ENCODE measurements around the gene MYH11.

MYH11 gene

DNA sequence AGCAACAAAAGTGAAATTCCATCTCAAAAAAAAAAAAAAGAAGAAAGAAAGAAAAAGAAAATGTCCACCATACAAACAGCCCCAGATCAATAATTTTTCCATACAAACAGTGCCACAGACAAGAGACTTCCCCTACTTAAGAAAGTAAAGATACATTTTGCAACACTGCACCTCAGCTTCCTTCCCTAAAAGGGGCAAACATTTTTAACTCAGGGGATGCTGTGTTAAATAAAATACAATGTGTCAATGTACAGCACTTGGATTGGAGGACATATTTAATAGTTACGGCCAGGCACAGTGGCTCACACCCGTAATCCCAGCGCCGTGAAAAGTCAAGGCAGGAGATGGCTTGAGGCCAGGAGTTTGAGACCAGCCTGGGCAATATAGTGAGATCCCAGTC is 22.3 kb downstream of the MYH11 start:
- H3K79me2 ChIP-seq: no peaks in the 10 kb centered on the region
- no peak overlapping the region for H2AFZ ChIP-seq
- H3K4me1 ChIP-seq: no peaks in the 10 kb centered on the region
- TF ChIP-seq, protein P1, sequence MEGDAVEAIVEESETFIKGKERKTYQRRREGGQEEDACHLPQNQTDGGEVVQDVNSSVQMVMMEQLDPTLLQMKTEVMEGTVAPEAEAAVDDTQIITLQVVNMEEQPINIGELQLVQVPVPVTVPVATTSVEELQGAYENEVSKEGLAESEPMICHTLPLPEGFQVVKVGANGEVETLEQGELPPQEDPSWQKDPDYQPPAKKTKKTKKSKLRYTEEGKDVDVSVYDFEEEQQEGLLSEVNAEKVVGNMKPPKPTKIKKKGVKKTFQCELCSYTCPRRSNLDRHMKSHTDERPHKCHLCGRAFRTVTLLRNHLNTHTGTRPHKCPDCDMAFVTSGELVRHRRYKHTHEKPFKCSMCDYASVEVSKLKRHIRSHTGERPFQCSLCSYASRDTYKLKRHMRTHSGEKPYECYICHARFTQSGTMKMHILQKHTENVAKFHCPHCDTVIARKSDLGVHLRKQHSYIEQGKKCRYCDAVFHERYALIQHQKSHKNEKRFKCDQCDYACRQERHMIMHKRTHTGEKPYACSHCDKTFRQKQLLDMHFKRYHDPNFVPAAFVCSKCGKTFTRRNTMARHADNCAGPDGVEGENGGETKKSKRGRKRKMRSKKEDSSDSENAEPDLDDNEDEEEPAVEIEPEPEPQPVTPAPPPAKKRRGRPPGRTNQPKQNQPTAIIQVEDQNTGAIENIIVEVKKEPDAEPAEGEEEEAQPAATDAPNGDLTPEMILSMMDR (IDR thresholded peaks at IDR 0.05): no peak
- H3K36me3 ChIP-seq (ENCODE audit: control insufficient read depth, insufficient read depth, low read length): no peaks in the 10 kb centered on the region
- H3K4me2 ChIP-seq (ENCODE audit: low read length): no peak overlapping the region
- no peaks in the 10 kb centered on the region for H3K9me3 ChIP-seq (ENCODE audit: control insufficient read depth, low read length)
- H3K9ac ChIP-seq: no peak overlapping the region
- H3K4me3 ChIP-seq (ENCODE audit: low read depth, low read length): no peak overlapping the region
- H3K27ac ChIP-seq: no peak overlapping the region
- no peaks in the 10 kb centered on the region for H3K27me3 ChIP-seq (ENCODE audit: control insufficient read depth, insufficient read depth, low read length)

DNA sequence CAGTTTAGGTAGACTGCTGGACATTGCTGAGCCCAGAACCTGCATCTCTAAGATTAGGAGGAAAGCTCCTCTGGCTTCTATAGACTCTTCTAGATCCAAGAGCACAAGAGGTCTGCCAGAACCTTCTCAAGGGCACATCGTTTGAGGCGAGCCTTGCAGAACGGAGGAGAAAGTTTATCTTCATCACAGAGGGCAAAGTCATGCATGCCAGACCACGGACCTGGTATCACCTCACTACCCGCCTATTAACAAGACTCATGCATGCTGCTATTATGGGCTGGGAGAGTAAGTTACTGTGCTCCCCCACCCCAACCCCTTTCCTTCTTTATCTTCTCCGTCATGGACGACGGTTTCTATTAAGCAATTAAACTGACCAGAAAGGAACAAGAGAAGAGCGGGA is 23.3 kb downstream of the MYH11 start:
- Histone ChIP-seq H3K9me3 (ENCODE audit: control insufficient read depth, low read length) (no peaks in the 10 kb centered on the region), H3K27ac (no peak overlapping the region), H3K4me1 (no peaks in the 10 kb centered on the region), H3K9ac (no peak overlapping the region), H2AFZ (no peak overlapping the region), H3K79me2 (no peaks in the 10 kb centered on the region), H3K4me2 (ENCODE audit: low read length) (no peak overlapping the region), H3K4me3 (ENCODE audit: low read depth, low read length) (no peak overlapping the region), H3K36me3 (ENCODE audit: control insufficient read depth, insufficient read depth, low read length) (no peaks in the 10 kb centered on the region), H3K27me3 (ENCODE audit: control insufficient read depth, insufficient read depth, low read length) (no peaks in the 10 kb centered on the region)
- TF ChIP-seq, protein P1 (IDR thresholded peaks at IDR 0.05): no peak

DNA sequence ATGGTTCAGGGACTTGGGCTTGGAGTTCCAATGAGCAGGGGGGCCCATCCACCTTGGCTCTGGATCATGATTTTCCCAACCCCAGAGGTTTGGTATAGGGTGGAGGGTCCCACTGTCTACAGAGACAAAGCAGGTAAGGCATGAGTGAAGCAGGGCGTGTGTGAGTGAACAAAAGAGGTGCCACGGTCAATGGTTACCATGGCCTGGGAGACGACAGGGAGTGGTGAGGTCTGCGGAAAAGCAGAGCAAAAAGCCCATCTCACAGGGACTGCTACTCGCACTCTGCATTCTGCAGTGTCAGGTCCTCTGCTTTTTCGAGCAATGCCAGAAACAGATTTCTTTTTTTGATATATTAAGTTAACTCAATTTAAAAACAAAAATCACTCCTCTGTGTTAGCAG is 24.6 kb downstream of the MYH11 start:
- H3K4me1 ChIP-seq: no peaks in the 10 kb centered on the region
- H3K27me3 ChIP-seq (ENCODE audit: control insufficient read depth, insufficient read depth, low read length): no peaks in the 10 kb centered on the region
- no peaks in the 10 kb centered on the region for H3K36me3 ChIP-seq (ENCODE audit: control insufficient read depth, insufficient read depth, low read length)
- no peaks in the 10 kb centered on the region for H3K9me3 ChIP-seq (ENCODE audit: control insufficient read depth, low read length)
- no peak overlapping the region for H3K27ac ChIP-seq
- H3K79me2 ChIP-seq: no peaks in the 10 kb centered on the region
- no peak overlapping the region for H3K4me3 ChIP-seq (ENCODE audit: low read depth, low read length)
- no peak overlapping the region for H3K4me2 ChIP-seq (ENCODE audit: low read length)
- TF ChIP-seq, protein P1 (IDR thresholded peaks at IDR 0.05): no peak
- no peak overlapping the region for H3K9ac ChIP-seq
- no peak overlapping the region for H2AFZ ChIP-seq

DNA sequence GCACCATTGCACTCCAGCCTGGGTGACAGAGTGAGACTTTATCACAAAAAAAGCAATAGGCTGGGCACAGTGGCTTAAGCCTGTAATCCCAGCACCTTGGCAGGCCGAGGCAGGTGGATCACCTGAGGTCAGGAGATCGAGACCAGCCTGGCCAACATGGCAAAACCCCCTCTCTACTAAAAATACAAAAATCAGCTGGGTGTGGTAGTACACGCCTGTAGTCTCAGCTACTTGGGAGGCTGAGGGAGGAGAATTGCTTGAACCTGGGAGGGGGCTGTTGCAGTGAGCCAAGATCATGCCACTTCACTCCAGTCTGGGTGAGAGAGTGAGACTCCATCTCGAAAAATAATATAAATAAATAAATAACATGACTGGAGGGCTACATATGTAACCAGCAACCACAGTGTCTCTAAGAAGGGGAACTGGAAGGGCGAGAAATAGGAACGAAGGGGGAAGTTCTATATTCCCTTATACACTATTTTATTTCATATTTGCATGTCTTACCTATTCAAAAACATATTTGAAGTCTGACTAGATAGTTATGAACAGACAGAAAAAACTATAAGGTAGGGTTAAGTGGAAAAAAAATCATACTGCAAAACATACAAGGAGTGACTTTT is 25.9 kb downstream of the MYH11 start:
- Histone ChIP-seq H3K27ac (no peak overlapping the region), H2AFZ (no peak overlapping the region), H3K4me1 (no peaks in the 10 kb centered on the region)

DNA sequence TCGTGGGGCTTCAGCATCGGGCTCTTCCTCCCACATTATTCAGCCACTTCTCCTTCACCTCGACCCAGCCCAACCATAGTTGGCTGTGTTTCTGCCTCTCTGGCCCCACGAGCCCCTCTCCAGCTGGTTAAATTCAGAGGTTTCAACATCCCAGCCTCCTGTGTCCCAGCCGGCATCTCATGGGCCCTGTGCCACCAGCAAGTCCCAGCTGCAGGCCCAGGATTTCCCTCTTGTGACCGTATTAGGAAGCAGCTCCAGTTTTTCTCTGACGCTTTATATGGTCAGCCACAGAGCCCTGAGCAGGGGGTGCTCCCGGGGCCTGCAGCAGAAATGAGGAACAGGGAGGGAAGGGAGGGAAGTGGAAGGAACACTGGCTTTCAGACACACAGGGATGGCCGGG is 27.4 kb downstream of the MYH11 start:
- no peak overlapping the region for H3K27ac ChIP-seq
- H3K4me1 ChIP-seq: no peaks in the 10 kb centered on the region
- TF ChIP-seq, protein P1 (IDR thresholded peaks at IDR 0.05): no peak
- no peak overlapping the region for H3K4me2 ChIP-seq (ENCODE audit: low read length)
- H3K4me3 ChIP-seq (ENCODE audit: low read depth, low read length): no peak overlapping the region
- H3K9me3 ChIP-seq (ENCODE audit: control insufficient read depth, low read length): no peaks in the 10 kb centered on the region
- no peaks in the 10 kb centered on the region for H3K36me3 ChIP-seq (ENCODE audit: control insufficient read depth, insufficient read depth, low read length)
- H3K27me3 ChIP-seq (ENCODE audit: control insufficient read depth, insufficient read depth, low read length): no peaks in the 10 kb centered on the region
- H3K79me2 ChIP-seq: no peaks in the 10 kb centered on the region
- no peak overlapping the region for H2AFZ ChIP-seq
- H3K9ac ChIP-seq: no peak overlapping the region

More for the DNA sequence above, 25.9 kb downstream of the MYH11 start:
- TF ChIP-seq, protein P1 (IDR thresholded peaks at IDR 0.05): no peak
- H3K4me2 ChIP-seq (ENCODE audit: low read length): no peak overlapping the region
- no peaks in the 10 kb centered on the region for H3K9me3 ChIP-seq (ENCODE audit: control insufficient read depth, low read length)
- no peaks in the 10 kb centered on the region for H3K27me3 ChIP-seq (ENCODE audit: control insufficient read depth, insufficient read depth, low read length)
- H3K9ac ChIP-seq: no peak overlapping the region
- no peak overlapping the region for H3K4me3 ChIP-seq (ENCODE audit: low read depth, low read length)
- no peaks in the 10 kb centered on the region for H3K36me3 ChIP-seq (ENCODE audit: control insufficient read depth, insufficient read depth, low read length)
- H3K79me2 ChIP-seq: no peaks in the 10 kb centered on the region
